ENCODE data around the gene CELF3.
A peak's percentile ranks its signal among the peaks of the same experiment; 100 is the strongest.
"Not testable (repeated sequence)": the region's sequence is repeated elsewhere in the genome, so short reads cannot be mapped to it uniquely, and the experiment has no call there.

The CELF3 gene

GRCh38 chr1:151703813-151704212 lies 12.8 kb downstream of the CELF3 start:
- no peak for DNase-seq (ENCODE audit: low spot score)

DNA sequence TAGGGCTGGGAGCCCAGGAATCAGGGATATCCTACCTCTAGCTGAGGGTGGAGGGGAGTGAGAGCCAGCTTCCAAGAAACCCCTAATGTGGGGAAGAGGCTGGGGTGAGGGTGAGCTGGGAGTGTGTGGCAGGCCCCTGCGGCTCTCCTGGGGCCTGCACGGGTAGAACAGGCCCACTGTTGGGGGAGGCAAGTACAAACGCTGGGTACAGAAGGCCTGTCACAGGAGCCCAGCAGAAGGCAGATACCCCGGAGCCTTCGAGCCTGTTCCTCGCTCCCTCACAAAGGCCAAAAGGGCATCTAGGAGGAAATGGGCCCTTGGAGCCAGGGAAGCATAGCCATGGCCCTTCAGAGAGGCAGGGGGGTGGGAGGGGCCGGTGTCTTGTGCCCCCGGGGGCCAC lies 13.7 kb downstream of the CELF3 start:
- DNase-seq (ENCODE audit: low spot score) = no peak

- DNase-seq (ENCODE audit: low spot score) = no peak
These were observed 15.1 kb downstream of the CELF3 start for GRCh38 chr1:151701515-151701914.

DNA sequence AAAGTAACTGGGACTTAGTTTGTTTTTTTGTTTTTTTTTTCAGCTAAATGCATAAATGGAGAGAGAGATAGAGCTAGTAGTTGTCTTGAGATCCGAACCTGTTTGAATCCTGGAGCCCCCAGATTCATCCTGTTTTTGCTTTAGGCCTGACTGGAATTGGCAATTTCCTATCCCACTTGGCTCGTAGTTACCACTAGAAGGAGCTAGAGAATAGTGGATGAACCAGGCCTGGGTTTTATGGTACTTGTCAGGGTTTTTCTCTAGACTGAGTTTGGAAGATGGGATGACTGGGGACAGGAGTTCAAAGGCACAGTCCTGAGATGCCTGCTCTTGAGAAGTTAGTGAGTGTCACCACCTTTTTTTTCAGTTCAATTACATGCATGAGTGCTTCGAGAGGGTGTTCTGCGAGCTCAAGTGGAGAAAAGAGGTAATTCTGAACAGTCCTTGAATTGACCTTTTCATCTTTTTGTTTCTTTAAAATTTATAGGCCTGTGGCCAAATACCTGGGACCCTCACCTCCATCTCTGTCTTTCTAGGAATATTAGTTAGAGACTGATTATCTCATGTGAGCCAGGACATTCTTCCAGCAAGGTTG lies 23.4 kb downstream of the CELF3 start:
- peak; percentile 59 for DNase-seq (ENCODE audit: low spot score)

- no peak for DNase-seq (ENCODE audit: low spot score)
These were observed 24.4 kb downstream of the CELF3 start for GRCh38 chr1:151692226-151692625.

DNA sequence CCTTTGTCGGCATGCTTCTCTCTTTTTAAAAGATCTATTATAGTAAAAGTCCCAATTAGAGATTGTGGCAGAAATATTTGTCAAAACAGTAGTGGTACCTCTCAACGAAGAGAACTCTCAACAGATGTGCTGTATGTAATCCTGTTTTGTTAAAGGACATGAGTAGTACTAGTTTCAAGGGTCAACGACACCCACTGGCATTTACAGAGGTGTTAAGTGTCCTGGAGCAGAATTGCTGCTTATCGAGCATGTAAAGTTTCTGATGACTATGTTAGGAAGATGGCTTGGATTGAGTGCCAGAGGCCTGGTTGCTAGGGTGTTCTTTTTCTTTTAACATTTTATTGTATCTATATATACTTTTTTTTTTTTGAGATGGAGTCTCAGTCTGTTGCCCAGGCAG lies 27.1 kb downstream of the CELF3 start:
- no peak for DNase-seq (ENCODE audit: low spot score)

GRCh38 chr1:151686561-151686960 lies 30.0 kb downstream of the CELF3 start:
- no peak for DNase-seq (ENCODE audit: low spot score)

DNA sequence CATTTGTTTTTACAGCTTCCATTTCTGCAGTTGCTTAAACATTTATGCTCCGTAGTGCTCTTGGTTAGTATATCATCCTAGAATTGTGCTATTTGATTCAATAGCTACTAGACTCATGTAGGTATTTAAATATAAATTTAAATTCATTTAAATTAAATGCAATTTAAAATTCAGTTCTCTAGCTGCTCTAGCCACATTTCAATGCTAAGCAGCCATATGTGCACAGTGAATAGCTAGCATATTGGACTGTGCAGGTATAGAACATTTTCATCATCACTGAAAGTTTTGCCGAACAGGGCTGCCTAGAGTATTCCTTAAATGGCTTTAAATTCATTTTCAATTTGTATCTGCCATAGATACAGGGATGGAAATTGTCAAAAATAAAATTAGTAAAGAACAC lies 32.5 kb downstream of the CELF3 start:
- DNase-seq (ENCODE audit: low spot score) = no peak

GRCh38 chr1:151682901-151683300 lies 33.7 kb downstream of the CELF3 start:
- not testable (repeated sequence) for DNase-seq (ENCODE audit: low spot score)

DNA sequence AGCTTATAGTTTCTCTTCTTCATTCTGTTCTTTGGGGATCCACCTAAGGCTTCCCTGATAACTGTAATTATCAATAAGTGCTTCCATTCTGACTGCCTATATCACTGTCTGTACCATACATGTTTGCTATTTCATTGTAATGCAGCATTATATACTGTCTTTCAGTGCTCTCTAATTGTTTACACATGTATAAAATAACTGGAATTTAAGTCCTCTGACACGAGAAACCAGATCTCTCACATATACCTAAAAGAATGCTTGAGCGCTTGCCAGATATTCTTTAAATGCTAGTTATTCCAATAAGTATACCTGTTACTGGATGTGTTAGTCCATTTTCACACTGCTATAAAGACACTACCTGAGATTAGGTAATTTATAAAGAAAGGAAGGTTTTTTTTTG lies 34.7 kb downstream of the CELF3 start:
- DNase-seq (ENCODE audit: low spot score) = no peak

GRCh38 chr1:151680826-151681225 lies 35.8 kb downstream of the CELF3 start:
- no peak for DNase-seq (ENCODE audit: low spot score)

- DNase-seq (ENCODE audit: low spot score) = no peak
These were observed 36.2 kb downstream of the CELF3 start for GRCh38 chr1:151680391-151680790.

GRCh38 chr1:151673407-151673806 lies 43.2 kb downstream of the CELF3 start:
- no peak for DNase-seq (ENCODE audit: low spot score)

DNA sequence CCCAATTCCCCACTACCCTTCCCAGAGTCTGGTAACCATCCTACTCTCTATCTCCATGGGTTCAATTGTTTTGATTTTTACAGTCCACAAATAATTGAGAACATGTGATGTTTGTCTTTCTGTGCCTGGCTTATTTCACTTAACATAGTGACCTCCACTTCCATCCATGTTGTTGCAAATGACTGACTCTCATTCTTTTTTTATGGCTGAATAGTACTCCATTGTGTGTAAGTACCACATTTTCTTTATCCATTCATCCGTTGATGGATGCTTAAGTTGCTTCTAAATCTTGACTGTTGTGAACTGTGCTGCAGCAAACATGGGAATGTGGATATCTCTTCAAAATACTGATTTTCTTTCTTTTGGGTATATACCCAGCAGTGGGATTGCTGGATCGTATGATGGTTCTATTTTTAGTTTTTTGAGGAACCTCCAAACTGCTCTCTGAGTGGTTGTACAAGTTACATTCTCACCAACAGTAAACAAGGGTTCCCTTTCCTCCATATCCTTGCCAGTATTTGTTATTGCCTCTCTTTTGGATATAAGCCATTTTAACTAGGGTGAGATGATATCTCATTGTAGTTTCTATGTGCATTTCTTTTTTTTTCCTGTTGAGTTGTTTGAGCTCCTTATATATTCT lies 46.4 kb downstream of the CELF3 start:
- not testable (repeated sequence) for DNase-seq (ENCODE audit: low spot score)

GRCh38 chr1:151668090-151668489 lies 48.5 kb downstream of the CELF3 start:
- DNase-seq (ENCODE audit: low spot score) = no peak

- DNase-seq (ENCODE audit: low spot score) = peak; percentile 64
These were observed 54.9 kb downstream of the CELF3 start for GRCh38 chr1:151661751-151662150.

DNA sequence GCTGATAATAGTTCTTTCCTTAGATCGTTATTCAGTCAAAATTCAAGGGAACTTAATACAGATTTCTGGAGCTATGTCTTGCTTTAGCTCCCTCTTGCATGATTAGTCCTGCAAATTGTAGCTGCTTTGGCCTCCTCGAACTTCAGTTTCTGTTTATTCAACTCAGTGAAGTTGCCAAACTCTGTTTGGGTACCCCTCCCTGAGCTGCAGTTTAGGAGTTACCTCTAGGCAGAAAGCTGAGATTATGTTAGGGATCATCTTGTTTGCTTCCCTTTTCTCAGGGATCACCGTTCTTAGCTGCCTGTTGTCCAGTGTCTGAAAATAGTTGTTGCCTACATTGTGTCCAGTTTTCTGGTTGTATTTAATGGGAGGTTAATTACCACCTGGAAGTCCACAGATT lies 61.2 kb downstream of the CELF3 start:
- DNase-seq (ENCODE audit: low spot score) = no peak

- no peak for DNase-seq (ENCODE audit: low spot score)
These were observed 63.2 kb downstream of the CELF3 start for GRCh38 chr1:151653397-151653796.
